Uterus (tissue), 4 donors: ENCODE results near the gene IRF2BP2. TPM values are rescaled to one million over a fixed set of nuclear protein-coding genes. Genes with fewer than 3 reads are reported as not detected.

Source experiments
- DNase-seq, 2 donors: peaks; one replicate each; pipeline ENCODE4 v3.0.0-alpha.2; 2019 to 2020
- H3K27ac ChIP-seq, 2 donors: fragments of 200-600 bp; sonication (generic); 1 replicate in 1 of 2; 2 replicates in 1 of 2; pipeline ENCODE4 v1.5.1; 2016 to 2018
- H3K27me3 ChIP-seq, 2 donors: fragments of 200-600 bp; sonication (generic); one replicate each; pipeline ENCODE4 v1.5.1; 2018 to 2019; ENCODE audit warnings: control low read depth in 1 of 2
- H3K36me3 ChIP-seq, 2 donors: fragments of 200-600 bp; sonication (generic); one replicate each; pipeline ENCODE4 v1.5.1; 2019; ENCODE audit warnings: control low read depth in 1 of 2
- H3K4me1 ChIP-seq, 2 donors: fragments of 200-600 bp; sonication (generic); one replicate each; pipeline ENCODE4 v1.5.1; 2018 to 2019; ENCODE audit warnings: control low read depth in 1 of 2
- H3K4me3 ChIP-seq, 2 donors: fragments of 200-600 bp; sonication (generic); 1 replicate in 1 of 2; 2 replicates in 1 of 2; pipeline ENCODE4 v1.5.1; 2018 to 2019; ENCODE audit warnings: mild to moderate bottlenecking in 1 of 2
- H3K9me3 ChIP-seq, 2 donors: fragments of 200-600 bp; sonication (generic); one replicate each; pipeline ENCODE4 v1.5.1; 2019; ENCODE audit warnings: control low read depth in 1 of 2
- CTCF ChIP-seq, 4 experiments: fragments of 200-600 bp in 2 of 4; fragments of 450-650 bp in 2 of 4; sonication (generic) in 2 of 4; IDR thresholded peaks; one replicate each; pipeline ENCODE4 v1.5.1; 2016 to 2019; ENCODE audit warnings: antibody characterized with exemption in 4 of 4, mild to moderate bottlenecking in 2 of 4, moderate library complexity in 1 of 4
- POLR2A ChIP-seq, 2 donors: fragments of 450-650 bp; IDR thresholded peaks; one replicate each; pipeline ENCODE4 v1.6.1; 2016; ENCODE audit warnings: antibody characterized with exemption in 2 of 2, mild to moderate bottlenecking in 1 of 2, moderate library complexity in 1 of 2
- intact Hi-C: fragments of 100-400 bp; cut with DNase I; formaldehyde crosslinking; loops from one replicate; pipeline ENCODE4 v1.15.1; 2023; ENCODE audit warnings: low total_unique reads
- total RNA-seq, 4 donors: library from RNA; depleted of rRNA in 3 of 4; stranded (reverse); fragments of >200 nt in 3 of 4; gene quantifications; one replicate each; pipeline versions ENCODE4 v1.1.0 to v1.2.4, GENCODE V29; 2014 to 2023
- donor health status: DM: yes; HTN: yes; CAD: no.

IRF2BP2 gene
- total RNA-seq, 4 donors from 2014 or later, result 56.8 to 182 (median 124) TPM

GRCh38 chr1:234564035-234565029 lies 45.6 kb downstream of the IRF2BP2 start:
- intact Hi-C loops, result no loop called here

GRCh38 chr1:234562334-234562733 lies 47.6 kb downstream of the IRF2BP2 start:
- DNase-seq, result peak in 1 of 2 donors; percentile 24
- H3K27ac ChIP-seq, result peak overlapping the region; percentile 58 to 62

More at GRCh38 chr1:234564035-234565029, 45.6 kb downstream of the IRF2BP2 start:
- Histone ChIP-seq H3K27me3 (no peaks in the 10 kb centered on the region), H3K4me3 (no peak overlapping the region), H3K36me3 (no peaks in the 10 kb centered on the region), H3K4me1 (no peaks in the 10 kb centered on the region), H3K9me3 (no peaks in the 10 kb centered on the region), H3K27ac (peak overlapping the region; percentile 30 to 63)
- DNase-seq, result peak in 1 of 2 donors; percentile 76
- TF ChIP-seq CTCF (IDR thresholded peaks at IDR 0.05) (no peak), POLR2A (IDR thresholded peaks at IDR 0.05) (no peak)

DNA sequence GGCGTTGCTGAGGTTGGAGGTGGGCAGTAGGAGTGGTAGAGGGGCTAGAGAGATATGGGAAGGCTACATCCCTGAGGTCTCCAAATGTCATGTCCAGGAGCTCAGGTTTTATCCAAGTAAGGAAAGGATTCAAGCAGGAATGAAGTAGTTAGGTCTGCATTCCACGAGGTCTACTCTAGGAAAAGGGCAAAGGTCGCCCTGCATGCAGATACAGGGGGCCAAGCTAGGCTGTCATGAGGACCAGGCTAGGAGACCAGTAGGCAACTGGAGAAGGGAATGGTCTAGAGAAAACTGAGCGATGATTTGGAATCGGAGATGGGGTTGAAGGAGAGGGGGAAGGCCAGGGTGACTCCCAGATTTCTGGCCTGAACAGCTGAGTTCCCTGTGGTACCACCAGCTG lies 48.7 kb downstream of the IRF2BP2 start:
- Histone ChIP-seq H3K4me3 (no peak overlapping the region), H3K9me3 (no peaks in the 10 kb centered on the region), H3K4me1 (no peaks in the 10 kb centered on the region), H3K36me3 (no peaks in the 10 kb centered on the region), H3K27ac (no peak overlapping the region), H3K27me3 (no peaks in the 10 kb centered on the region)
- peak in 1 of 2 donors; percentile 10 for DNase-seq
- intact Hi-C loops, result no loop called here
- TF ChIP-seq POLR2A (IDR thresholded peaks at IDR 0.05) (no peak), CTCF (IDR thresholded peaks at IDR 0.05) (no peak)

More at GRCh38 chr1:234562334-234562733, 47.6 kb downstream of the IRF2BP2 start:
- H3K4me1 ChIP-seq, result no peaks in the 10 kb centered on the region
- no peak for TF ChIP-seq CTCF (IDR thresholded peaks at IDR 0.05)
- no peak for TF ChIP-seq POLR2A (IDR thresholded peaks at IDR 0.05)
- intact Hi-C loops, result no loop called here
- no peak overlapping the region for H3K4me3 ChIP-seq
- H3K36me3 ChIP-seq, result no peaks in the 10 kb centered on the region
- no peaks in the 10 kb centered on the region for H3K9me3 ChIP-seq
- H3K27me3 ChIP-seq, result no peaks in the 10 kb centered on the region

DNA sequence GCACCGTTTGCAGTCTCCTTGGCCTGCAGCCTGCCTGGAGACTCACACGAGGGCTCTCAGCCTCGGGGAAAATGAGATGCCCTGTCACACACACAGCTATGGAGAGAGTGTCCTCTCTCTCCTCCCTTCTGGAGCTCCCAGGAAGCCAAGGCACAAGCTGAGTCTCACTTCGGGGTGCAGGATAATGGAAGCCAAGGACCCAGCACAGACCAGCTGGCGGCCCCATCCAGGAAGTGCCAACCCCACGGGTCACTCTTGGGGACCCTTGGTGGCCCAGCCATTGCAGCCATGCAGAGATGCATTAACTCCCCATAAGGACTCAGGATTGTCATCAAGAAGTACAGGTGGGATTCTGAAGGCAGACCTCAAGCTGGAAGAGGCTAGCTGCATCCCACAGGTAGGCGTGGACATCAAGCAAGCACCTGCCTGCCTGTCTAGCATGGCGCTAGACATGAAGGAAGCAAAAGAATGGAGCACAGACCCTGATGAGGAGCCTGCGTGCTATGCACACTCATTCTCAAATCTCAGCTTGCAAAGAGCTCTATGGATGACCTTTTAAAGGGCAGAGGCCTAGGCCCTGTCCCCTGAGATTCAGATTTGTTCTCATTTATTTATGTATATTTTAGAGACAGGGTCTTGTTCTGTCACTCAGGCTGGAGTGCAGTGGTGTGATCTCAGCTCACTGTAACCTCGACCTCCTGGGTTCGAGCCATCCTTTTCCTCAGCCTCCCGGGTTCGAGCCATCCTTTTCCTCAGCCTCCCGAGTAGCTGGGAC lies 49.9 kb downstream of the IRF2BP2 start:
- intact Hi-C loops, result no loop called here
- no peak overlapping the region for H3K27ac ChIP-seq

More for the DNA sequence above, 49.9 kb downstream of the IRF2BP2 start:
- Histone ChIP-seq H3K27me3 (no peaks in the 10 kb centered on the region), H3K36me3 (no peaks in the 10 kb centered on the region), H3K4me1 (no peaks in the 10 kb centered on the region), H3K9me3 (no peaks in the 10 kb centered on the region), H3K4me3 (no peak overlapping the region)
- TF ChIP-seq POLR2A (IDR thresholded peaks at IDR 0.05), result no peak
- no peak for TF ChIP-seq CTCF (IDR thresholded peaks at IDR 0.05)
- peak; percentile 10 for DNase-seq
